H1 (cell line): ENCODE data around the gene DIDO1. TPM values are rescaled to one million over a fixed set of nuclear protein-coding genes. Genes with fewer than 3 reads are reported as not detected.

Source experiments
- CTCF ChIA-PET: fragments of 300-600 bp; sonication (Branson Sonifier 250); formaldehyde crosslinking; loops from one replicate; lab custom pipeline; 2021; ENCODE audit not compliant: partially characterized antibody; lab: Charles Lee
- POLR2A ChIA-PET: fragments of 300-600 bp; sonication (Branson Sonifier 250); formaldehyde crosslinking; loops from one replicate; lab custom pipeline; 2021; ENCODE audit warnings: inconsistent platforms; ENCODE audit not compliant: partially characterized antibody; lab: Charles Lee
- DNase-seq, 2 experiments: peaks; one replicate each; pipeline versions ENCODE4 v3.0.0 to v3.0.0-alpha.2; 2010 to 2022; ENCODE audit warnings: low spot score in 2 of 2, low read depth in 1 of 2, mixed read lengths in 1 of 2
- FAIRE-seq: peaks from 2 replicates; lab custom pipeline; 2011; peaks lifted over from hg19 to GRCh38; lab: Jason Lieb, UNC
- H2AFZ ChIP-seq: 2 replicates; pipeline ENCODE4 v1.8.1; 2012; ENCODE audit warnings: low read length, inconsistent platforms
- H2AK5ac ChIP-seq: 2 replicates; pipeline ENCODE4 v1.6.1; 2013; ENCODE audit warnings: low read depth, low read length
- H2BK120ac ChIP-seq: replicated peaks from 2 replicates; pipeline ENCODE3; 2013; ENCODE audit warnings: low read depth, low read length, inconsistent platforms
- H2BK12ac ChIP-seq: 2 replicates; pipeline ENCODE4 v1.6.1; 2013; ENCODE audit warnings: low read depth, low read length
- H2BK15ac ChIP-seq: 2 replicates; pipeline ENCODE4 v1.6.1; 2013; ENCODE audit warnings: low read length
- H2BK20ac ChIP-seq: 2 replicates; pipeline ENCODE4 v1.6.1; 2013; ENCODE audit warnings: low read length
- H2BK5ac ChIP-seq: 2 replicates; pipeline ENCODE4 v1.6.1; 2013; ENCODE audit warnings: low read depth, low read length
- H3K14ac ChIP-seq: 2 replicates; pipeline ENCODE4 v1.6.1; 2013; ENCODE audit warnings: inconsistent platforms; ENCODE audit not compliant: insufficient read length
- H3K18ac ChIP-seq: 2 replicates; pipeline ENCODE4 v1.6.1; 2013; ENCODE audit warnings: low read length; ENCODE audit errors: extremely low read depth
- H3K23ac ChIP-seq: 2 replicates; pipeline ENCODE4 v1.6.1; 2013; ENCODE audit warnings: inconsistent platforms; ENCODE audit not compliant: insufficient read length
- H3K23me2 ChIP-seq: 2 replicates; pipeline ENCODE4 v1.6.1; 2013; ENCODE audit warnings: low read depth, low read length
- H3K27ac ChIP-seq: 2 replicates; pipeline ENCODE4 v1.6.1; 2011; ENCODE audit warnings: low read depth, low read length, inconsistent platforms
- H3K27me3 ChIP-seq, 4 experiments: replicated peaks in 1 of 4; 1 replicate in 1 of 4; 2 replicates in 3 of 4; pipeline versions ENCODE4 v1.6.1 to v1.8.1; 2011 to 2013; ENCODE audit warnings: low read length in 3 of 4, mild to moderate bottlenecking in 3 of 4, inconsistent platforms in 2 of 4, mixed read lengths in 2 of 4, moderate library complexity in 1 of 4; ENCODE audit not compliant: control insufficient read depth in 3 of 4, insufficient read depth in 3 of 4; ENCODE audit errors: extremely low read depth in 1 of 4
- H3K36me3 ChIP-seq, 4 experiments: 2 replicates each; pipeline versions ENCODE4 v1.6.1 to v1.8.1; 2011 to 2013; ENCODE audit warnings: mild to moderate bottlenecking in 4 of 4, low read length in 3 of 4, moderate library complexity in 2 of 4, control low read depth in 1 of 4, inconsistent platforms in 1 of 4; ENCODE audit not compliant: insufficient read depth in 4 of 4, control insufficient read depth in 2 of 4
- H3K4ac ChIP-seq: replicated peaks from 2 replicates; pipeline ENCODE3; 2013; ENCODE audit warnings: low read length, low read depth, mixed read lengths, inconsistent platforms; ENCODE audit not compliant: insufficient read length
- H3K4me1 ChIP-seq, 4 experiments: replicated peaks in 1 of 4; 1 replicate in 1 of 4; 2 replicates in 3 of 4; pipeline versions ENCODE4 v1.6.1 to v1.8.1; 2011 to 2013; ENCODE audit warnings: low read length in 3 of 4, inconsistent platforms in 2 of 4, mixed read lengths in 1 of 4; ENCODE audit not compliant: insufficient read depth in 4 of 4, control insufficient read depth in 3 of 4
- H3K4me2 ChIP-seq, 2 experiments: 2 replicates each; pipeline versions ENCODE4 v1.6.1 to v1.8.1; 2011 to 2013; ENCODE audit warnings: low read depth in 2 of 2, low read length in 2 of 2, control low read depth in 1 of 2, inconsistent platforms in 1 of 2, mild to moderate bottlenecking in 1 of 2; ENCODE audit not compliant: insufficient read depth in 1 of 2
- H3K4me3 ChIP-seq, 4 experiments: fragments of 200-600, 300-600 bp in 1 of 4; sonication (generic), shearing (Covaris generic), sonication (Bioruptor Twin) in 1 of 4; 2 replicates each; pipeline versions ENCODE4 v1.5.1 to v1.8.1; 2011 to 2016; ENCODE audit warnings: low read length in 4 of 4, low read depth in 3 of 4, control low read depth in 2 of 4, inconsistent platforms in 2 of 4, mild to moderate bottlenecking in 2 of 4, mixed read lengths in 1 of 4, moderate library complexity in 1 of 4; ENCODE audit not compliant: insufficient read depth in 2 of 4; ENCODE audit errors: extremely low read depth in 1 of 4
- H3K56ac ChIP-seq: replicated peaks from 2 replicates; pipeline ENCODE3; 2013; ENCODE audit warnings: low read depth, mild to moderate bottlenecking, mixed read lengths, low read length, inconsistent platforms; ENCODE audit not compliant: insufficient read length
- H3K79me1 ChIP-seq: 2 replicates; pipeline ENCODE4 v1.6.1; 2013; ENCODE audit warnings: low read depth, low read length, control low read depth
- H3K79me2 ChIP-seq, 2 experiments: 2 replicates each; pipeline versions ENCODE4 v1.6.1 to v1.8.1; 2012 to 2013; ENCODE audit warnings: low read length in 2 of 2, mild to moderate bottlenecking in 2 of 2, inconsistent platforms in 1 of 2; ENCODE audit not compliant: insufficient read depth in 2 of 2, control insufficient read depth in 1 of 2
- H3K9ac ChIP-seq, 4 experiments: replicated peaks in 1 of 4; 1 replicate in 1 of 4; 2 replicates in 3 of 4; pipeline versions ENCODE4 v1.6.1 to v1.8.1; 2011 to 2013; ENCODE audit warnings: low read depth in 3 of 4, low read length in 3 of 4, control low read depth in 2 of 4, mild to moderate bottlenecking in 2 of 4, moderate library complexity in 2 of 4, inconsistent platforms in 1 of 4; ENCODE audit errors: extremely low read depth in 1 of 4
- H3K9me3 ChIP-seq, 2 experiments: 2 replicates each; pipeline versions ENCODE4 v1.6.1 to v1.8.1; 2012 to 2013; ENCODE audit warnings: mild to moderate bottlenecking in 2 of 2, moderate library complexity in 2 of 2, control low read depth in 1 of 2, inconsistent platforms in 1 of 2, low read depth in 1 of 2, low read length in 1 of 2, mixed read lengths in 1 of 2; ENCODE audit not compliant: insufficient read depth in 2 of 2
- H4K20me1 ChIP-seq, 2 experiments: replicated peaks in 1 of 2; 2 replicates each; pipeline versions ENCODE3 to v1.8.1; 2011 to 2013; ENCODE audit warnings: inconsistent platforms in 2 of 2, low read length in 2 of 2, mild to moderate bottlenecking in 1 of 2; ENCODE audit not compliant: insufficient read depth in 2 of 2, control insufficient read depth in 1 of 2
- H4K5ac ChIP-seq: 2 replicates; pipeline ENCODE4 v1.6.1; 2013; ENCODE audit warnings: low read length, low read depth, mixed read lengths, inconsistent platforms; ENCODE audit not compliant: insufficient read length
- H4K8ac ChIP-seq: 2 replicates; pipeline ENCODE4 v1.8.0; 2013; ENCODE audit warnings: mild to moderate bottlenecking, moderate library complexity, low read length, inconsistent platforms; ENCODE audit not compliant: insufficient read depth; ENCODE audit errors: extremely low read depth
- H4K91ac ChIP-seq: replicated peaks from 2 replicates; pipeline ENCODE3; 2013; ENCODE audit warnings: low read length, mixed read lengths, inconsistent platforms; ENCODE audit not compliant: insufficient read length
- CBX8 ChIP-seq: fragments of 300-800, 300-1000 bp; sonication (generic); IDR thresholded peaks from 2 replicates; pipeline ENCODE4 v1.7.1; 2016; ENCODE audit warnings: low read depth, low read length, borderline replicate concordance
- CEBPB ChIP-seq: IDR thresholded peaks from 2 replicates; pipeline ENCODE4 v1.6.1; 2012; ENCODE audit warnings: low read depth, low read length
- CHD2 ChIP-seq: IDR thresholded peaks from 2 replicates; pipeline ENCODE4 v1.6.1; 2012; ENCODE audit warnings: low read length, improper control_type of control experiment
- HDAC2 ChIP-seq, 2 experiments: fragments of 300-600 bp in 1 of 2; sonication (generic) in 1 of 2; IDR thresholded peaks; 2 replicates each; pipeline ENCODE4 v1.6.1; 2011 to 2012; ENCODE audit warnings: low read depth in 2 of 2, low read length in 2 of 2, mild to moderate bottlenecking in 2 of 2, moderate library complexity in 2 of 2, borderline replicate concordance in 1 of 2, inconsistent platforms in 1 of 2
- NANOG ChIP-seq: IDR thresholded peaks from 2 replicates; pipeline ENCODE4 v1.6.1; 2011; ENCODE audit warnings: low read length, low read depth, mild to moderate bottlenecking, inconsistent platforms; ENCODE audit not compliant: insufficient read depth, poor library complexity, severe bottlenecking
- NRF1 ChIP-seq: IDR thresholded peaks from 2 replicates; pipeline ENCODE4 v1.6.1; 2011; ENCODE audit warnings: mild to moderate bottlenecking, low read depth, low read length, improper control_type of control experiment
- POLR2A ChIP-seq, 2 experiments: IDR thresholded peaks; 1 replicate in 1 of 2; 2 replicates in 1 of 2; pipeline ENCODE4 v1.6.1; 2011; ENCODE audit warnings: low read depth in 2 of 2, low read length in 2 of 2, mild to moderate bottlenecking in 2 of 2; ENCODE audit errors: control extremely low read depth in 1 of 2
- RAD21 ChIP-seq, 2 experiments: IDR thresholded peaks in 1 of 2; conservative IDR thresholded peaks in 1 of 2; 2 replicates each; pipeline ENCODE4 v1.6.1; 2011; ENCODE audit warnings: low read depth in 2 of 2, low read length in 2 of 2, improper control_type of control experiment in 1 of 2, inconsistent platforms in 1 of 2, mild to moderate bottlenecking in 1 of 2, moderate library complexity in 1 of 2
- SIRT6 ChIP-seq: IDR thresholded peaks from one replicate; pipeline ENCODE4 v1.7.1; 2012; ENCODE audit warnings: low read length, inconsistent platforms
- ZNF274 ChIP-seq: IDR thresholded peaks from 2 replicates; pipeline ENCODE4 v1.7.0; 2012; ENCODE audit warnings: low read length, borderline replicate concordance; ENCODE audit errors: extremely low read depth
- WGBS, 2 experiments: shearing (Covaris generic) in 1 of 2; methylation state at CpG; one replicate each; pipeline versions ENCODE4 v1.1.6 to v1.1.7; 2013 to 2015; ENCODE audit warnings: low lambda C conversion rate in 2 of 2, mixed read lengths in 2 of 2, inconsistent platforms in 1 of 2, low coverage in 1 of 2, missing lambda C conversion rate in 1 of 2; ENCODE audit not compliant: insufficient replicate concordance in 2 of 2, insufficient coverage in 1 of 2, insufficient read length in 1 of 2; ENCODE audit errors: extremely low coverage in 1 of 2, missing lambda C conversion rate in 1 of 2; 5-methylcytosine and 5-hydroxymethylcytosine counted together
- polyA plus RNA-seq, 7 experiments: library from polyadenylated mRNA; depleted of rRNA in 3 of 7; stranded (reverse) in 5 of 7; unstranded in 2 of 7; fragments of >200 nt in 5 of 7; fragments of 200-250 nt in 2 of 7; gene quantifications; 1 replicate in 5 of 7; 2 replicates in 1 of 7; 4 replicates in 1 of 7; pipeline versions ENCODE4 v1.2.1 to v1.2.3, GENCODE V29; 2011 to 2013; ENCODE audit warnings: missing spikeins in 2 of 7, mixed read lengths in 2 of 7
- total RNA-seq: library from RNA; stranded (reverse); fragmentation: NEBNext Ultra II Directional; extraction: Animal tissue kit (Norgen Biotek cat#: 25700); gene quantifications from 2 replicates; pipeline ENCODE4 v1.2.1, GENCODE V29; 2021

Gene DIDO1
- total and polyA plus RNA-seq, 2 of the 8 experiments (the other 6 are each of a cell fraction or from before 2014, with no cell fraction given) = 53.6 to 82.8 TPM

GRCh38 chr20:62916703-62917476 lies 9.4 kb downstream of the DIDO1 start:
- Histone ChIP-seq H3K18ac (no peak overlapping the region), H3K4me3 (no peak overlapping the region), H2BK15ac (no peak overlapping the region), H3K14ac (no peak overlapping the region), H4K20me1 (peaks cover 52 to 56% of the 10 kb centered on the region in 2 experiments), H3K27me3 (no peaks in the 10 kb centered on the region), H3K23ac (no peak overlapping the region), H2AK5ac (no peak overlapping the region), H2BK20ac (no peak overlapping the region), H3K23me2 (no peaks in the 10 kb centered on the region), H2BK12ac (no peak overlapping the region), H4K91ac (no peak overlapping the region), H3K4me1 (peaks cover 17 to 46% (median 37%) of the 10 kb centered on the region in 4 experiments; a peak in 6 of 7 replicates), H3K27ac (0 out of 2 replicates have a peak overlapping the region, but pooled peaks have one; percentile 44), H3K9me3 (no peaks in the 10 kb centered on the region), H2AFZ (no peak overlapping the region), H4K5ac (no peak overlapping the region), H3K9ac (no peak overlapping the region), H2BK120ac (no peak overlapping the region), H2BK5ac (no peak overlapping the region), H3K36me3 (peaks cover 1 to 13% (median 6%) of the 10 kb centered on the region in 4 experiments; a peak in 6 of 8 replicates), H3K56ac (no peak overlapping the region), H3K4ac (no peak overlapping the region), H3K79me2 (peaks cover 69 to 99% of the 10 kb centered on the region in 2 experiments), H3K4me2 (peak overlapping the region; percentile 24 to 40; a peak in 2 of 4 replicates), H3K79me1 (peaks cover 2% of the 10 kb centered on the region), H4K8ac (no peak overlapping the region)
- no peak for FAIRE-seq
- ChIA-PET POLR2A (interaction anchor here (1.0 to 20.3 kb wide), 10 partner anchors 9 to 40 kb away, joined by 3 to 363 read pairs (median 6); partner anchors contain the start of genes DIDO1, GID8 and SLC17A9), CTCF (interaction anchor here (0.6 to 6.0 kb wide), 10 partner anchors 8 to 555 kb away, joined by 3 to 58 read pairs (median 5); partner anchors contain the start of gene DIDO1)
- DNase-seq = no peak
- TF ChIP-seq RAD21 (IDR thresholded peaks at IDR 0.05 in 1 of 2, conservative IDR thresholded peaks at IDR 0.05 in 1 of 2; ENCODE audit: low read depth in 2 of 2, low read length in 2 of 2) (no peak), CHD2 (no peak), POLR2A (IDR thresholded peaks at IDR 0.05; ENCODE audit: control extremely low read depth in 1 of 2, low read depth in 2 of 2, low read length in 2 of 2) (no peak), NANOG (no peak), CEBPB (no peak), NRF1 (no peak), HDAC2 (IDR thresholded peaks at IDR 0.05; ENCODE audit: borderline replicate concordance in 1 of 2, low read depth in 2 of 2, low read length in 2 of 2) (no peak), SIRT6 (no peak), CBX8 (no peak), ZNF274 (no peak)
- 82% methylated on average over 10 of the region's 10 CpGs; no CpG with 5 or more reads in 1 of the 2 experiments for WGBS, 2 experiments
